ENCODE data around the gene LCP1.

The LCP1 gene

DNA sequence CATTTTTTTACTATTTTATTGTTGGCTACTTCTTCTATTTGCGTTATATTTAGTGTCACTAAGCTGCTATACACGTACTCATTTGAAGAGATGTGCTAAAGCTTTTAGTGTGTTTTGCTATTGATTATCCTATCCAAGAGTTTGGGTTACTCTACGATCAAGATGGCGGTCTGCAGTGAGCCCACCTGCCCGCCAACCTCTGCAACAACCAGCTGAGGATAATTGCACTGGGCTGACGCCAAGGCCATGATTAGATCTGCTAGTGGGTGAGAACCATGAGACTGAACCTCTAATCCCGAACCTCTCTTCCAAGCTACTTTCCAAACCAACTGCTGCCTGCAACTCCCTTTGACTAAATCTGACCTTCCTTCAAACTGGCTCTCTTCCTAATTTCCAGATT lies 78.9 kb downstream of the LCP1 start:
- DNase-seq (ENCODE audit: extremely low spot score) = no peak
- ChIA-PET CTCF (interaction anchor here (1.1 kb wide), 2 partner anchors 9 to 29 kb away, joined by 3 read pairs; no protein-coding TSS in a partner anchor), POLR2A (no interaction called here)
- TF ChIP-seq, protein P1, sequence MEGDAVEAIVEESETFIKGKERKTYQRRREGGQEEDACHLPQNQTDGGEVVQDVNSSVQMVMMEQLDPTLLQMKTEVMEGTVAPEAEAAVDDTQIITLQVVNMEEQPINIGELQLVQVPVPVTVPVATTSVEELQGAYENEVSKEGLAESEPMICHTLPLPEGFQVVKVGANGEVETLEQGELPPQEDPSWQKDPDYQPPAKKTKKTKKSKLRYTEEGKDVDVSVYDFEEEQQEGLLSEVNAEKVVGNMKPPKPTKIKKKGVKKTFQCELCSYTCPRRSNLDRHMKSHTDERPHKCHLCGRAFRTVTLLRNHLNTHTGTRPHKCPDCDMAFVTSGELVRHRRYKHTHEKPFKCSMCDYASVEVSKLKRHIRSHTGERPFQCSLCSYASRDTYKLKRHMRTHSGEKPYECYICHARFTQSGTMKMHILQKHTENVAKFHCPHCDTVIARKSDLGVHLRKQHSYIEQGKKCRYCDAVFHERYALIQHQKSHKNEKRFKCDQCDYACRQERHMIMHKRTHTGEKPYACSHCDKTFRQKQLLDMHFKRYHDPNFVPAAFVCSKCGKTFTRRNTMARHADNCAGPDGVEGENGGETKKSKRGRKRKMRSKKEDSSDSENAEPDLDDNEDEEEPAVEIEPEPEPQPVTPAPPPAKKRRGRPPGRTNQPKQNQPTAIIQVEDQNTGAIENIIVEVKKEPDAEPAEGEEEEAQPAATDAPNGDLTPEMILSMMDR (IDR thresholded peaks at IDR 0.05; ENCODE audit: control extremely low read depth, extremely low read depth, low read depth, missing control alignments) = no peak

DNA sequence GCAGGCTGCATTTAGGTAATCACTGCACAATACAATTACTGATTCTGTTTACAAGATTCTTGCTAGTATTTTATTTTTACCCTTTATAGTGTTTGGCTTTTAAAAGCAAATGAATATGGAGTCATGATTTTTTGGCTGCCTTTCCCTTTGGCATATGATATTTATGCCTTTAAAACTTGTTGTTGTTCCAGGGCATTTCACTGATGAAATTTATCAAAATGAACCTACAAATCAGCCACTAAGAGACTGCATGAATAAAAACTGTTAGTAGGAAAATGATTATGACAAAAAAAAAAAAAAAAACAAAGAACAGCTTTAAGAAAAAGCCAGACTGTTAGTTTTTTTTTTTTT lies 79.7 kb downstream of the LCP1 start:
- ChIA-PET CTCF (interaction anchor here (2.2 kb wide), 1 partner anchor 24 kb away, joined by 6 read pairs; no protein-coding TSS in a partner anchor), POLR2A (no interaction called here)
- DNase-seq (ENCODE audit: extremely low spot score) = no peak
- TF ChIP-seq, protein P1 (IDR thresholded peaks at IDR 0.05; ENCODE audit: control extremely low read depth, extremely low read depth, low read depth, missing control alignments) = no peak

DNA sequence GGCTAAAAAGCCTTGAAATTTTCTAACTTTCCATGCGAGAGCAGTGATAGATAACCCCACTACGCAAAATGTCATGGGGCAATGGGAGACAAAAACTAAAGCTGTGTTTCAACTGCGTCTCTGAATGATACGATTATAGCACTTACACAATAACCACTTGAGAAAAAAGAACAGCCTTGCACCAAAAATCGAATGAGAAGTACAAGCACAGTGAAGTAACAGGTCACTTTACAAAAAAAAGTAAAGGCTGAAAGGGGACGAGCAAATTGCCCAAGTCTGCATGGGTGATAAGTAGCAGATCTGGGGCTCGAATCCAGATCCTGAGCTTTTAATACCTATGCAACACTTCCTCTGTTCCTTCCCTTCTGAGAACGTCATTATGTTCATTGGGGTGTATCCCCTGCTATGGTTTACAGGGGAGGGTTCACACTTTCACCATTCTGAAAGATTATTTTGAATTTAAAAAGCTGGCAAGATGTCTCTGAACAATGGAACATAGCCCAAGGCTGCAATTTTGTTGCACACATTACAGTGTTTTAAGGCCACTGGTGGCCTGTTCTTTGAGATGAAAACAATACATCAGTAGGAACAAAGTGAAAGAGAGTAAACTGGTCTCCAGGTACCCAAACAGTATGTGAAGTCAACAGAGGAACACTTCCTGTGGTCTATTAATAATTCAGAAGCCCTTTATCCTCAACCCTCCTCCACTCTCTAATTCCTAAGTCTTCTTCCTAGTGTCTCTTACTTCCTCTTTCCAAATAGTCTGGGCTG lies 80.3 kb downstream of the LCP1 start:
- ChIA-PET POLR2A (no interaction called here), CTCF (interaction anchor here (2.2 kb wide), 1 partner anchor 25 kb away, joined by 6 read pairs; no protein-coding TSS in a partner anchor)
- DNase-seq (ENCODE audit: extremely low spot score) = no peak
- TF ChIP-seq, protein P1 (IDR thresholded peaks at IDR 0.05; ENCODE audit: control extremely low read depth, extremely low read depth, low read depth, missing control alignments) = no peak

DNA sequence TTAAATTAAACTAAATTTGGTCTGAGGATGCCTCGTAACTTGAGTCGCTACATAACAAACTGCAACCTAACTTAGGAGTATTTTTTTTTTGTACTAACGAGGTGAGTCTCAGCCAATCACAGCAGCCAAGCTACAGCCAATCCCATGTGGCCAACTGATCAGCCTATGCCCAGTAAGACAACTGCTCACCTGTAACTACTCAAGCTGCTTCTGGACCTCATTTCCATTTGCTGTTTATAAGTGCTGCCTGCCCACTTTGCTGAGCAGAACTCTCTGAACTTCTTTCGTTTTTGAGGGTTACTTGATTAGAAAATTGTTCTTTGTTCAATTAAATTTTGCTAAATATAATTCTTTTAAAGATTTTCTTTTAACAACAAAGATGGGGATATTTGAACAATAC lies 81.0 kb downstream of the LCP1 start:
- DNase-seq (ENCODE audit: extremely low spot score) = no peak
- ChIA-PET CTCF (interaction anchor here (1.8 to 2.2 kb wide), 2 partner anchors 9 to 26 kb away, joined by 6 to 8 read pairs; no protein-coding TSS in a partner anchor), POLR2A (no interaction called here)
- TF ChIP-seq, protein P1 (IDR thresholded peaks at IDR 0.05; ENCODE audit: control extremely low read depth, extremely low read depth, low read depth, missing control alignments) = no peak

DNA sequence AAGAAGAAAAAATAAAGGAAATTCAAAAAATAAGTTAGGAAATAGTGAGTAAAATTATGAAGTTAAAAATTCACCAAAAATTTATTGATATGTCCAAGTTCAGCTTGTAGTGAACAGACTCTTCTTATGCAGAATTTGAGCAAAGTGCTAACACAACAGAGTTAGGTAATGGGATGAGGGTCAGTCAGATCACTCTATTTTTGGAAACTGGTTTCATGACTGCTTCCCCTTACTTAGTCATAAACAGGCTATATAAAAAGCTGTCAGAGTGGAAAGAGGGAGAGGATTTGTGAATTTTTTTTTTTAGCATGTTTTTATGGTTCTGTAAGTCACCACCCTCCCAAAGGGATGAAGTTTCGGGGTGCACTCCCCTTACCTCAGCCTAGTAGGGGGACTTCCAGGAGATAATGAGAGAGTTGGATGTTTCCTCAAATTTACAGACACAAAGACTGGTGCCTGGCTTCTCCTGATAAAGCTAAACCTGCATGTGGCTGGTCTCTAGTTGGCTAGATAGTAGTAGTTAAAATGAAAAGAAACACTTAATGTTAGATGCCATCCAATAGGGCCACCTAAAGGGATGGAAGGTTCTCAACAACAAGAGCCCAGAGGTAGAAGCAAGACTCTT lies 81.7 kb downstream of the LCP1 start:
- ChIA-PET POLR2A (no interaction called here), CTCF (interaction anchor here (1.6 to 2.2 kb wide), 4 partner anchors 9 to 28 kb away, joined by 4 to 8 read pairs (median 5); no protein-coding TSS in a partner anchor)
- peak; percentile 46 for DNase-seq (ENCODE audit: extremely low spot score)
- TF ChIP-seq, protein P1 (IDR thresholded peaks at IDR 0.05; ENCODE audit: control extremely low read depth, extremely low read depth, low read depth, missing control alignments) = no peak

DNA sequence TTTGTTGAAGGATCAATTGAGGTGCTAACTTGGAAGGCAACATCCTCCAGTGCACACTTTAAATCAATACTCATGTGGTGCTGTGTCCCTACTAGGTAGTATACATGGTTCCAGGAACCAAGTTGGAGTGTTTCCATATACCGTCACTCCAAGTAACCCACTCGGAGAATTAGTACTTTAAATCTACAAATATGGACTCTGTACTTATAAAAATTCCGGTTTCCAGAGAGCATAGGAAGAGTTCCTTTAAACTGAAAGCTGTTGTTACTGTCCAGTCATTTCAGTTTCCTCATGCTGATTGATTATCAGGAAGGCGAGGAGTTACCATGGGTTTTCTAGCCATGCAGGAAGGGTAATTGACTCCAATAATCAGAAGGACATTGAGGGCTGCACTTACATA lies 84.3 kb downstream of the LCP1 start:
- ChIA-PET POLR2A (no interaction called here), CTCF (interaction anchor here (0.9 to 1.7 kb wide), 6 partner anchors 8 to 43 kb away, joined by 3 to 4 read pairs (median 4); no protein-coding TSS in a partner anchor)
- no peak for DNase-seq (ENCODE audit: extremely low spot score)
- TF ChIP-seq, protein P1 (IDR thresholded peaks at IDR 0.05; ENCODE audit: control extremely low read depth, extremely low read depth, low read depth, missing control alignments) = no peak
